SK-N-SH (cell line): ENCODE data around the gene HS6ST1. TPM values are rescaled to one million over a fixed set of nuclear protein-coding genes. Genes with fewer than 3 reads are reported as not detected.
A peak's percentile ranks its signal among the peaks of the same experiment; 100 is the strongest.

Experiments
- CTCF ChIA-PET: fragments of 300-600, 350-600 bp; formaldehyde crosslinking; extraction: SDS; loops from one replicate; lab custom pipeline; 2021; lab: Yijun Ruan, JAX
- POLR2A ChIA-PET: fragments of 350-600 bp; sonication (Branson Sonifier 250); formaldehyde crosslinking; extraction: SDS; loops from one replicate; lab custom pipeline; 2020; ENCODE audit warnings: antibody characterized with exemption, inconsistent platforms; lab: Yijun Ruan, JAX
- DNase-seq: peaks from one replicate; pipeline ENCODE4 v3.0.0; 2012
- H2AFZ ChIP-seq: fragments of 200-600 bp; sonication (generic); 2 replicates; pipeline ENCODE4 v1.8.1; 2016; ENCODE audit warnings: antibody characterized with exemption, mild to moderate bottlenecking, low read depth
- H3F3A ChIP-seq: fragments of 200-600 bp; sonication (generic); replicated peaks from 2 replicates; pipeline ENCODE3; 2016; ENCODE audit warnings: antibody characterized with exemption, mild to moderate bottlenecking; ENCODE audit not compliant: insufficient read depth
- H3K27ac ChIP-seq, 2 experiments: fragments of 200-500 bp in 1 of 2; fragments of 200-600 bp in 1 of 2; sonication (Bioruptor generic) in 1 of 2; sonication (generic), shearing (Covaris generic) in 1 of 2; 2 replicates each; pipeline versions ENCODE4 v1.5.1 to v1.6.1; 2014 to 2016; ENCODE audit warnings: low read depth in 2 of 2, inconsistent platforms in 1 of 2, low read length in 1 of 2, mild to moderate bottlenecking in 1 of 2, mixed read lengths in 1 of 2
- H3K27me3 ChIP-seq: fragments of 200-600 bp; sonication (generic), shearing (Covaris generic); 2 replicates; pipeline ENCODE4 v1.6.1; 2016; ENCODE audit warnings: mixed run types; ENCODE audit not compliant: insufficient read depth
- H3K36me3 ChIP-seq, 2 experiments: fragments of 200-500 bp in 1 of 2; fragments of 200-600 bp in 1 of 2; sonication (Bioruptor generic) in 1 of 2; sonication (generic) in 1 of 2; replicated peaks in 1 of 2; 2 replicates each; pipeline versions ENCODE3 to v1.5.1; 2014 to 2016; ENCODE audit warnings: low read length in 1 of 2, mild to moderate bottlenecking in 1 of 2; ENCODE audit not compliant: insufficient read depth in 2 of 2, control insufficient read depth in 1 of 2
- H3K4me1 ChIP-seq, 2 experiments: fragments of 200-500 bp in 1 of 2; fragments of 200-600 bp in 1 of 2; sonication (Bioruptor generic) in 1 of 2; sonication (generic), shearing (Covaris generic) in 1 of 2; 2 replicates each; pipeline versions ENCODE4 v1.5.1 to v1.6.1; 2014 to 2016; ENCODE audit warnings: low read depth in 1 of 2, low read length in 1 of 2, mixed run types in 1 of 2; ENCODE audit not compliant: insufficient read depth in 2 of 2, control insufficient read depth in 1 of 2
- H3K4me2 ChIP-seq: fragments of 200-600 bp; sonication (generic), shearing (Covaris generic); 2 replicates; pipeline ENCODE4 v1.6.1; 2017; ENCODE audit warnings: mixed run types
- H3K4me3 ChIP-seq, 2 experiments: fragments of 200-500 bp in 1 of 2; fragments of 200-600 bp in 1 of 2; sonication (Bioruptor generic) in 1 of 2; sonication (generic), shearing (Covaris generic) in 1 of 2; 2 replicates each; pipeline versions ENCODE4 v1.5.1 to v1.8.1; 2014 to 2016; ENCODE audit warnings: low read depth in 2 of 2, inconsistent platforms in 1 of 2, low read length in 1 of 2, mild to moderate bottlenecking in 1 of 2, mixed read lengths in 1 of 2, moderate library complexity in 1 of 2
- H3K79me2 ChIP-seq: fragments of 200-600 bp; sonication (generic); 2 replicates; pipeline ENCODE4 v1.8.1; 2017; ENCODE audit warnings: mild to moderate bottlenecking; ENCODE audit not compliant: insufficient read depth
- H3K9ac ChIP-seq: fragments of 200-600 bp; sonication (generic); 2 replicates; pipeline ENCODE4 v1.6.1; 2017; ENCODE audit warnings: mixed run types
- H3K9me2 ChIP-seq: fragments of 200-600 bp; sonication (generic); 2 replicates; pipeline ENCODE4 v1.6.1; 2017; ENCODE audit warnings: mixed run types
- H3K9me3 ChIP-seq: fragments of 200-600 bp; sonication (generic); 2 replicates; pipeline ENCODE4 v1.6.1; 2017; ENCODE audit warnings: mixed run types, mild to moderate bottlenecking, moderate library complexity
- H4K20me1 ChIP-seq: fragments of 200-600 bp; sonication (generic); 2 replicates; pipeline ENCODE4 v1.6.1; 2017; ENCODE audit warnings: mild to moderate bottlenecking, mixed run types; ENCODE audit not compliant: insufficient read depth
- CTCF ChIP-seq: fragments of 200-600 bp; sonication (generic); IDR thresholded peaks from 2 replicates; pipeline ENCODE4 v1.6.1; 2017; ENCODE audit warnings: antibody characterized with exemption, mild to moderate bottlenecking, moderate library complexity
- EZH2phosphoT487 ChIP-seq: fragments of 200-600 bp; sonication (generic); IDR thresholded peaks from 2 replicates; pipeline ENCODE4 v1.6.1; 2017; ENCODE audit warnings: low read depth, mixed run types, mild to moderate bottlenecking, antibody characterized with exemption, moderate library complexity, borderline replicate concordance
- FOSL2 ChIP-seq: IDR thresholded peaks from 2 replicates; pipeline ENCODE4 v1.4.0; 2012; ENCODE audit warnings: low read depth, mild to moderate bottlenecking, moderate library complexity, borderline replicate concordance
- GABPA ChIP-seq: IDR thresholded peaks from 2 replicates; pipeline ENCODE4 v1.4.0; 2012; ENCODE audit warnings: low read depth, mild to moderate bottlenecking
- JUND ChIP-seq: IDR thresholded peaks from 2 replicates; pipeline ENCODE4 v1.4.0; 2012
- MAX ChIP-seq: IDR thresholded peaks from 2 replicates; pipeline ENCODE4 v1.4.0; 2012; ENCODE audit warnings: low read depth
- MXI1 ChIP-seq: IDR thresholded peaks from 2 replicates; pipeline ENCODE4 v1.6.1; 2012; ENCODE audit warnings: mild to moderate bottlenecking, low read depth, low read length, improper control_type of control experiment
- NRF1 ChIP-seq: IDR thresholded peaks from 2 replicates; pipeline ENCODE4 v1.6.1; 2012; ENCODE audit warnings: low read depth, mild to moderate bottlenecking, low read length
- POLR2AphosphoS5 ChIP-seq: IDR thresholded peaks from 2 replicates; pipeline ENCODE4 v1.6.1; 2012; ENCODE audit warnings: low read depth, low read length
- RAD21 ChIP-seq: IDR thresholded peaks from 2 replicates; pipeline ENCODE4 v1.6.1; 2012; ENCODE audit warnings: mild to moderate bottlenecking, low read length
- RFX5 ChIP-seq: IDR thresholded peaks from 2 replicates; pipeline ENCODE4 v1.6.1; 2012; ENCODE audit warnings: mild to moderate bottlenecking, improper control_type of control experiment, low read length
- SIN3A ChIP-seq: IDR thresholded peaks from 2 replicates; pipeline ENCODE4 v1.6.1; 2012; ENCODE audit warnings: low read depth, mild to moderate bottlenecking, low read length, moderate library complexity, borderline replicate concordance
- SMC3 ChIP-seq: IDR thresholded peaks from 2 replicates; pipeline ENCODE4 v1.6.1; 2012; ENCODE audit warnings: low read depth, low read length, improper control_type of control experiment
- TEAD4 ChIP-seq: IDR thresholded peaks from 2 replicates; pipeline ENCODE4 v1.4.0; 2012; ENCODE audit warnings: mild to moderate bottlenecking, borderline replicate concordance; ENCODE audit not compliant: insufficient read depth
- WGBS: methylation state at CpG from one replicate; pipeline ENCODE4 v1.1.6; 2017; ENCODE audit warnings: low lambda C conversion rate; 5-methylcytosine and 5-hydroxymethylcytosine counted together
- polyA plus RNA-seq, 3 experiments: library from polyadenylated mRNA; depleted of rRNA; stranded (reverse); fragments of >200 nt; gene quantifications; 2 replicates each; pipeline ENCODE4 v1.2.3, GENCODE V29; 2012
- TF ChIP-seq, protein P1 (sequence below): IDR thresholded peaks from 2 replicates; pipeline ENCODE4; 2012
- TF ChIP-seq, protein P2 (sequence below): IDR thresholded peaks from 2 replicates; pipeline ENCODE4 v1.6.1; 2012; ENCODE audit warnings: mild to moderate bottlenecking, low read depth, low read length, moderate library complexity
- TF ChIP-seq, protein P3 (sequence below): fragments of 150-350 bp; IDR thresholded peaks from 2 replicates; pipeline ENCODE4 v1.6.1; 2016; ENCODE audit warnings: mild to moderate bottlenecking, low read depth, low read length

HS6ST1 gene
- polyA plus RNA-seq, 1 of the 3 experiments (the other 2 are of a cell fraction) = 5.9 TPM

DNA sequence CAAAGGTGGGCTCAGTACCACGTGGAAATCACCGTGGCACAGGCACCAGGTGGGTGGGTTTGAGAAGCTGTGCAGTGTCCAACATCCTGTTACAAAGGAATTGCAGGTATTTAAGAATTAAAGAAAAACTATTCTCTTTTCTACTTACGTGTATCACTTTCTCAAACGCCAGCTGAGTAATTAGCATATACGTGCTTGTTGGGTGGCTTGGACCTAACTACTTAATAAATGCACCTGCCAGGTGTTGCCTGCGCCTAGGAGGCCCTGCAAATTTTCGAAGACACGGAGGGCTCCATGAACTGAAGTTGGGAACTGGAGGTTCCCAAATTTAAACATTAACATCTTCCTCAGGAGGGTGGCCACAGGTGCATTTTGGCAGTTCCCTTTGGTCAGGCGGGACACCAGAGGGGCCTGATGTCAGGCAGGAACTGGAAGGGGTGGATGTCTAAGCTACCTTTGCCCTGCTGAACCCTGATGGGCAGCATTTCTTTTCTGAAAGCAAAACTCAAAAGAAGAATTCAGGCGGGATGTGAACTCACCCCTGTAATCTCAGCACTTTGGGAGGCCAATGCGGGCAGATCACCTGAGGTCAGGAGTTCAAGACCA is 84.8 kb downstream of the HS6ST1 start (continued):
- TF ChIP-seq, protein P1, sequence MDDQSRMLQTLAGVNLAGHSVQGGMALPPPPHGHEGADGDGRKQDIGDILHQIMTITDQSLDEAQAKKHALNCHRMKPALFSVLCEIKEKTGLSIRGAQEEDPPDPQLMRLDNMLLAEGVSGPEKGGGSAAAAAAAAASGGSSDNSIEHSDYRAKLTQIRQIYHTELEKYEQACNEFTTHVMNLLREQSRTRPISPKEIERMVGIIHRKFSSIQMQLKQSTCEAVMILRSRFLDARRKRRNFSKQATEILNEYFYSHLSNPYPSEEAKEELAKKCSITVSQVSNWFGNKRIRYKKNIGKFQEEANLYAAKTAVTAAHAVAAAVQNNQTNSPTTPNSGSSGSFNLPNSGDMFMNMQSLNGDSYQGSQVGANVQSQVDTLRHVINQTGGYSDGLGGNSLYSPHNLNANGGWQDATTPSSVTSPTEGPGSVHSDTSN = no peak

GRCh38 chr2:128232965-128233789 is 85.5 kb downstream of the HS6ST1 start:
- no peaks in the 10 kb centered on the region for H3K79me2 ChIP-seq
- TF ChIP-seq MAX = peak; percentile 46; the same call in 1 of the 2 replicates
- TF ChIP-seq MXI1 = 0 out of 2 replicates have a peak, but pooled peaks have one; percentile 39
- TF ChIP-seq JUND = no peak
- peak; percentile 66 for TF ChIP-seq RAD21
- TF ChIP-seq, protein P2, sequence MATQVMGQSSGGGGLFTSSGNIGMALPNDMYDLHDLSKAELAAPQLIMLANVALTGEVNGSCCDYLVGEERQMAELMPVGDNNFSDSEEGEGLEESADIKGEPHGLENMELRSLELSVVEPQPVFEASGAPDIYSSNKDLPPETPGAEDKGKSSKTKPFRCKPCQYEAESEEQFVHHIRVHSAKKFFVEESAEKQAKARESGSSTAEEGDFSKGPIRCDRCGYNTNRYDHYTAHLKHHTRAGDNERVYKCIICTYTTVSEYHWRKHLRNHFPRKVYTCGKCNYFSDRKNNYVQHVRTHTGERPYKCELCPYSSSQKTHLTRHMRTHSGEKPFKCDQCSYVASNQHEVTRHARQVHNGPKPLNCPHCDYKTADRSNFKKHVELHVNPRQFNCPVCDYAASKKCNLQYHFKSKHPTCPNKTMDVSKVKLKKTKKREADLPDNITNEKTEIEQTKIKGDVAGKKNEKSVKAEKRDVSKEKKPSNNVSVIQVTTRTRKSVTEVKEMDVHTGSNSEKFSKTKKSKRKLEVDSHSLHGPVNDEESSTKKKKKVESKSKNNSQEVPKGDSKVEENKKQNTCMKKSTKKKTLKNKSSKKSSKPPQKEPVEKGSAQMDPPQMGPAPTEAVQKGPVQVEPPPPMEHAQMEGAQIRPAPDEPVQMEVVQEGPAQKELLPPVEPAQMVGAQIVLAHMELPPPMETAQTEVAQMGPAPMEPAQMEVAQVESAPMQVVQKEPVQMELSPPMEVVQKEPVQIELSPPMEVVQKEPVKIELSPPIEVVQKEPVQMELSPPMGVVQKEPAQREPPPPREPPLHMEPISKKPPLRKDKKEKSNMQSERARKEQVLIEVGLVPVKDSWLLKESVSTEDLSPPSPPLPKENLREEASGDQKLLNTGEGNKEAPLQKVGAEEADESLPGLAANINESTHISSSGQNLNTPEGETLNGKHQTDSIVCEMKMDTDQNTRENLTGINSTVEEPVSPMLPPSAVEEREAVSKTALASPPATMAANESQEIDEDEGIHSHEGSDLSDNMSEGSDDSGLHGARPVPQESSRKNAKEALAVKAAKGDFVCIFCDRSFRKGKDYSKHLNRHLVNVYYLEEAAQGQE = no peak
- TF ChIP-seq GABPA = no peak
- no peak for TF ChIP-seq FOSL2
- TF ChIP-seq EZH2phosphoT487 = no peak
- TF ChIP-seq TEAD4 = no peak
- TF ChIP-seq RFX5 = no peak
- no peak for TF ChIP-seq POLR2AphosphoS5
- peak; percentile 80 for TF ChIP-seq CTCF
- TF ChIP-seq SIN3A = no peak
- TF ChIP-seq NRF1 = peak; percentile 67
- TF ChIP-seq, protein P3, sequence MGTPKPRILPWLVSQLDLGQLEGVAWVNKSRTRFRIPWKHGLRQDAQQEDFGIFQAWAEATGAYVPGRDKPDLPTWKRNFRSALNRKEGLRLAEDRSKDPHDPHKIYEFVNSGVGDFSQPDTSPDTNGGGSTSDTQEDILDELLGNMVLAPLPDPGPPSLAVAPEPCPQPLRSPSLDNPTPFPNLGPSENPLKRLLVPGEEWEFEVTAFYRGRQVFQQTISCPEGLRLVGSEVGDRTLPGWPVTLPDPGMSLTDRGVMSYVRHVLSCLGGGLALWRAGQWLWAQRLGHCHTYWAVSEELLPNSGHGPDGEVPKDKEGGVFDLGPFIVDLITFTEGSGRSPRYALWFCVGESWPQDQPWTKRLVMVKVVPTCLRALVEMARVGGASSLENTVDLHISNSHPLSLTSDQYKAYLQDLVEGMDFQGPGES = no peak
- peak; percentile 82 for TF ChIP-seq SMC3
- TF ChIP-seq, all 33 proteins: peak for 6
- Histone ChIP-seq H3K9me3 (no peaks in the 10 kb centered on the region), H4K20me1 (no peaks in the 10 kb centered on the region), H3K4me2 (peak overlapping the region; percentile 99), H3K9ac (peak overlapping the region; percentile 42; the same call in 1 of the 2 replicates), H3K4me1 (peaks cover 2 to 4% of the 10 kb centered on the region in 2 experiments; a peak in 1 of 4 replicates), H3F3A (peaks cover 13% of the 10 kb centered on the region), H3K27ac (no peak overlapping the region), H3K4me3 (peak overlapping the region; percentile 62 to 81), H3K9me2 (no peaks in the 10 kb centered on the region), H3K27me3 (no peaks in the 10 kb centered on the region; the same call in 1 of the 2 replicates), H2AFZ (peak overlapping the region; percentile 96), H3K36me3 (no peaks in the 10 kb centered on the region)
- CTCF ChIA-PET = interaction anchor here (0.6 to 8.2 kb wide), 19 partner anchors 9 to 169 kb away, joined by 3 to 69 read pairs (median 3); no protein-coding TSS in a partner anchor
- POLR2A ChIA-PET = interaction anchor here (0.5 kb wide), 1 partner anchor 338 kb away, joined by 4 read pairs; no protein-coding TSS in a partner anchor
- DNase-seq = peak; percentile 97
- WGBS = 3% methylated on average over 6 of the region's 84 CpGs
